Urothelium cell line (cell line): Measurements from ENCODE around the gene MYLK3.
A peak's percentile ranks its signal among the peaks of the same experiment; 100 is the strongest.
"Not testable (repeated sequence)": the region's sequence is repeated elsewhere in the genome, so short reads cannot be mapped to it uniquely, and the experiment has no call there.

Experiments used
- DNase-seq: peaks from one replicate; pipeline ENCODE4 v3.0.0; 2011; ENCODE audit warnings: low spot score, mixed read lengths
- FAIRE-seq: peaks from 2 replicates; lab custom pipeline; 2011; peaks lifted over from hg19 to GRCh38; lab: Jason Lieb, UNC

Gene MYLK3

DNA sequence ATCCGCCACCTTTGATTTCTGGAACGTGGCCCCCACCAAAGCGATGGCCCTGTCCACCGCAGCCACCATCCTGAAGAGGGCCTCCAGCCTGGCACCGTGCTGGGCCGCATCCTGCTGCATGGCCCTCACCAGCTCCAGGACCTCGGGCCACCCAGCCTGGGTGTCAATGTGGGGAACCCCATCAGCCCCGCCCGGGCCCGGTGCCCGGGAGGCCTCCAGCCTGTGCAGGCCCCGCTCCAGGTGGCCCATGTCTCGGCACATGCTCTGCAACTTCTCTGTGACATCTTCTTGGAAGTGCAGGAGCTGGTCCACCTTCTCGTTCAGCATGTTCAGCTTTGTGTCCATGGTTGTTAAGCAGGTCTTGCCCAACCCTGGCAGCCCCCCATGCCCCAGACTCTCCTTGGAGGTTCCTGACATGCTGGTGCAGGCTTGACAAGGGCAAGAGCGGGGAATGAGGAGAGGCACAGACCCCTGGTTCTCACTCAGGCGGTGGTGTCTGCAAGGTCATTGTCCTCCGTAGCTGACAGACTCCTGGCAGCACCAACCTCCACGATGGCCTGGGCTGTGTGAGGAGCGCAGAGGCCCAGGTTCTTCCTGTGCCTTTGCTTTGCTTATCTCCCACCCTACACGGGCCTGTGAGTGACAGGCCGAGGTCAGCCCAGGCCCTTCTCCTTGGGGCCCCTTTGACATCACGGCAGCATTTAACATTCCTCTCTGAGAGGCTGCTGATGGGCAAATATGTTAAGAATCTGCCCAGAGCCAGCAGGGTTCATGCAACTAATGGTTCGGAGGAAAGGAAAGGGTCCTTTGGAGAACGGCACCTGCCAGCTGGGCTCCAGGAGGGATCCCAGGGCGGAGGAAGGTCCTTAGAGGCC lies at the start of gene MYLK3:
MYLK3 (minus strand) TSS at position 568 of the 875 bp plus-strand sequence; CDS start at position 417, 151 bp downstream.
- FAIRE-seq: no peak
- no peak for DNase-seq

DNA sequence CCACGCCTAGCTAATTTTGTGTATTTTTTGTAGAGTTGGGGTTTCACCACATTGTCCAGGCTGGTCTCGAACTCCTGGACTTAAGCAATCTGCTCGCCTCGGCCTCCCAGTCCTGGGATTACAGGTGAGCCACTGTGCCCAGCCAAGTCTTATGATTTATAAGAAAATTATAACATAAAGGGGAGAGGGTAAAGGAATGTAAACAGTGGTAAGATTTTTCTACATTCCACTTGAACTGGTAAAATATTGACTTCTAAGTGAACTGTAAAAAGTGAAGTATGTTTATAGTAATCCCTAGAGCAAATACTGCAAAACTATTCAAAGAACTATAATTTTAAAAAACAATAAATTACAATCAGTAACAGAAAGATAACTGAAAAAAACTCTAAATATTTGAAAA lies 49.4 kb upstream of the MYLK3 start:
- FAIRE-seq: no peak

DNA sequence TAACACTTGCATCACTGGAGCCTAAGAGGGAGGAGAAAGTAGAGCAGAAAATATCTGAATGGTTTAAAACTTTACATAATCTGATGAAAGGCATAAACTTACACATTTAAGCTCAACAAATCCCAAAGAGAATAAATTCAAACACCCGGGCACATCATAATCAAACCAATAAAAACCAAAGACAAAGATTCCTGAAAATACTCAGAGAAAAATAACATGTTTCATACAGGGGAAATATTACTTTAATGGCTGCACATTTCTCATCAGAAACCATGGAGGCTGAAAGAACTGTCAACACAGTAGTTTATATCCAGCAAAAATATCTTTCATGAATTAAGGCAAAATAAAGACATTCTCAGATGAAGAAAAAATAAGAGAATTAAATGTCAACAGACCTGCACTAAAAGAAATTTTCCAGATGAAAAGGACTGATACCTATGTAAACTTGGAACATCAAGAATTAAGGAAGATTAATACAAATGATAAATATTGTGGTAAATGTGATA lies 48.7 kb upstream of the MYLK3 start:
- FAIRE-seq (no peak), DNase-seq (no peak)

More for the DNA sequence above, 49.4 kb upstream of the MYLK3 start:
- DNase-seq: no peak

DNA sequence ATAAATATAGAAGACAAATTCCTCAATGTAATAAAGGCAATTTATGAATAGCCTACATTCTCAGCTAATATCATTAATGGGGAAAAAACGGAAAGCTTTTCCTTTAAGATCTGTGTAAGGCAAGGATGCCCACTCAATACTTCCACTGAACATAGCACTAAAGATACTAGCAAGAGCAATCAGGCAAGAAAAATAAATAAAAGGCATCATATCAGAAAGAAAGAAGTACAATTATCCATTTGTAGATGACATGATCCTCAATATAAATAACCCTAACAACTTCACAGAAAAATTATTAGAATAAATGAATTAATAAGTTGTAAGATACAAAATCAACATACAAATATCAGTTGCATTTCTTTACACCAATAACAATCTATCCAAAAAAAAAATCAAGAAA lies 45.7 kb upstream of the MYLK3 start:
- DNase-seq (no peak), FAIRE-seq (no peak)

DNA sequence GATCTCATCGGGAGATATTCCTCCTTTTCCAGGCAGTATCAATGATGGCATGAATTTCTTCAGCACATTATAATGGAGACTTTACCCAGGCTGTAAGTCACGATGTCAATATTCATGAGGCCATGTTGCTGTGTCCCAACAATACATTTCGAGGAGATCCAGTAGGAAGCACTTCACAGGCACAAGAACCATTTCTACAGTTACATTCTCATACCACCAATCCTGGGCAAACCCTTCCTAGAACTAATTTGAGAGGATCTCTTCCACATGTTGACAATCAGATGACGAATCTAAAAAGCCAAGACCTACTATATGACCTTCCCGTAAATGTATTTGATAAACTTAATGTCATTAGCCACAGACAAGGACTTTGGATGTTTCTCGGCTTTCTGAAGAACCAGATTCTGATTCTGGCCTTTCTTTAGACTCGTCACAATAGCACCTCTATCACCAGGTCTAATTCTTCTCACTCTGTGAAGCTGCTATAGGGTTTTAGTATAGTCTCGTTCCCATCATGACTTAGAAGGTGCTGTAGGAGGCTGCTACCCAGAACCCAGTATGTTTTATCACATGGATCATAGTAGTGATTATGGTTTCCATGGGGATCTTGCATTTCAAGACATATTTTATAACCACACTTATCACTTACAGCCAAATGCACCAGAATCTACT lies 42.6 kb upstream of the MYLK3 start:
- no peak for DNase-seq

DNA sequence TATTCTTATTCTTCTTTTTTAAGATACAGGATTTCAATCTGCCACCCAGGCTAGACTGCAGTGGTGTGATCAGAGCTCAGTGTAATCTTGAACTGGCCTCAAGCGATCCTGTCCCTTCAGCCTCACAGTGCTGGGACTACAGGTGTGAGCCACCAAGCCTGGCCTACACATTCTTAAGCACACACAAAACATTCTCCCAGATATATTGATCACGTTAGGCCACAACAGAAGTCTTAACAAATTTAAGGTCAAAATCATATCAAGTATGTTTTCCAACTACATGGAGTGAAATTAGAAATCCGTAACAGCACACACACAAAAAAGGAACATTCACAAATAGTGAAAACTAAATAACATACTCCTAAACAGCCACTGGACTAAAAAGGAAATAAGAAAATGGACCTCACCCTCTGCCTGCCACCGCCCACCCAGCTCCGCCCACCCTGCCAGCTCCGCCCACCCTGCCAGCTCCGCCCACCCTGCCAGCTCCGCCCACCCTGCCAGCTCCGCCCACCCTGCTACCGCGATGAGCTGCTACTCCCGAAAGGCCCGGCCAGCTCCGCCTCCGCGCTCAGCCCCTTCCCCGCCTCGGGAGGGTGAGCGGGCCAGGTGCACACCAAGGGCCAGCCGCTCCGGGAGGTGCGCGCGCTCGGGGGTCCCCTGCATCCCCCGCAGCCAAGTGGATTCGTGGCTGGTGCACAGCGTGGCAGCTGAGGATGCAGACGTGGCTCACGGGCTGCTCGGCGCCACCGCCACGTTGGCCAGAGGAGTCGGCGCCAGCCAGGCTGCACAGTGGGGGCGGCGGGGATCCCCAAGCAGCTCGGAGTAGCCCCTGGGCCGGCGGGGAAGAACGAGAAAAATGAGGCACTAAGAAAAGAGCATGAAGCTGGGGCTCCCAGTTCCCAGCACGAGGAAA lies 41.6 kb upstream of the MYLK3 start:
- FAIRE-seq (no peak), DNase-seq (no peak)

More for the DNA sequence above, 42.6 kb upstream of the MYLK3 start:
- no peak for FAIRE-seq

DNA sequence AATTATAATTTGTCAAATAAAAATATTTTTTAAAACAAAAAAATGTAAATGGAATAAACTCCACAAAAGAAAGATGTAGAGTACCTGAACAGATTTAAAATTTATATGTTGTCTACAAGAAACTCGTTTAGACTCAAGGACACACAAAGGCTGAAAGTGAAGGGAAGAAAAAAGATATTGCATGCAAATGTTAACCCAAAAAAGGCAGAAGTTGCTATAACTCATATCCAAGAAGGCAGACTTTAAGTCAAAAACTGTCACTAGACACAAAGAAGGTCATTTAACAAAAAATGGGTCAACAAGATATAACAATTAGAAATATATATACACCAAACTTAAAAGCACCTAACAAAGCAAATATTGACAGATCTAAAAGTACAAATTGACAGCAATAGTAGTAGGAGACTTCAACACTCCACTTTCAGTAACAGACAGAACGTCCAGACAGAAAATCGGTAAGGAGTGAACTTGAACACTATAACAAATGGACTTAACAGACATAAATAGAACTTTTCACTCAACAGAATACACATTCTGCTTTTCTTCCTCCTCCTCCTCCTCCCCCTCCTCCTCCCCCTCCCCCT lies 40.8 kb upstream of the MYLK3 start:
- DNase-seq: no peak
- no peak for FAIRE-seq

DNA sequence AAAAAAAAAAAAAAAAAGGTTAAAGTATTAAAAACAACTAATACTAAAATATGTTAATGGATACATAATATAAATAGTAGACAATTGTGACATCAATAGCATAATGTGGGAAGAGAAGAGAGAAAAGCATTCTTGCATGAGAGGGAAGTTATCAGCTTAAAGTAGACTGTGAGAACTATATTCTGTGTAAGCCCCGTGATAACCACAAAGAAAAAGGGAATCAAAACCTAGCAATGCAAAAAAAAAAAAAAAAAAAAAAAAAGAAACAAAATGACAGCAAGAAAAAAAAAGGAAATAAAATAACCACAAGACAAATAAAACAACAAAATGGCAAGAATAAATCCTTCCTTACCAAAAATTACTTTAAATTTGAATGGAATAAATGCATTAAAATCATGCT lies 39.8 kb upstream of the MYLK3 start:
- no peak for FAIRE-seq
- DNase-seq: no peak

DNA sequence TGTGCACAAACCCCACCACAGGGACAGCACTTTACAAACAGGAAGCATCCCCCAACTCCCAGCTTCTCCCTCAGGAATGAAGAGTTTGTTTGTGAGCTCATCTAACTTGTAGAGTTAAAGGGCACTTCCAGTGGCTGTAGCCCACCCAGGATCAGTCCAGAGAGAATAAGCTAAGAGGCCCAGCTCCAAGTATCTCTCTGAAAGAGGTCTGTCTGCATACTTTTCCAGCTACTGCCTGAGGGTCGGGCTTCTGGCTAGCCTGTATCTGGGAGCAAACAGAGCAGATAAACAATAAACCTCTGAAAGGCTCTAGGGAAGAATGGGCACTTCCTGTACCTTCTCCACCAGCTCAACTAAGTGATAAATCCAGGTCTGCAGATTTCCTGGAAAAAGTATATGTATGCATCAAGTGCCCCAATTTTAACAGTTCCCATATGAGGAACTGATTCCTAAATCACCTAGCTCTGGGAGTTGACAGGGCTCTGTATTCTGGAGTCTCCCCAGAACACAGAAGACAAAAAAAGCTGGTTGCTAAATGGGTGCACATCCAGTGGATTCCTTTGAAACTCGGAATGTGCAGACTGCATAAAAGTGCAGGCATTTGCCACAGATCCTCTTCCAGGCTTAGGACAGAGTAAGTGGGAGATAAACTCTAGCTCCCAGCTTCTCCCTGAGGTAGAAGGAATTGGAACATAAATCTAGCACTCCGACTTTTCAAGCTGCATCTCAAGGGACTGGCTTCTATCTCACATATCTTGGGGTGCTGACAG lies 37.1 kb upstream of the MYLK3 start:
- no peak for DNase-seq
- FAIRE-seq: no peak

DNA sequence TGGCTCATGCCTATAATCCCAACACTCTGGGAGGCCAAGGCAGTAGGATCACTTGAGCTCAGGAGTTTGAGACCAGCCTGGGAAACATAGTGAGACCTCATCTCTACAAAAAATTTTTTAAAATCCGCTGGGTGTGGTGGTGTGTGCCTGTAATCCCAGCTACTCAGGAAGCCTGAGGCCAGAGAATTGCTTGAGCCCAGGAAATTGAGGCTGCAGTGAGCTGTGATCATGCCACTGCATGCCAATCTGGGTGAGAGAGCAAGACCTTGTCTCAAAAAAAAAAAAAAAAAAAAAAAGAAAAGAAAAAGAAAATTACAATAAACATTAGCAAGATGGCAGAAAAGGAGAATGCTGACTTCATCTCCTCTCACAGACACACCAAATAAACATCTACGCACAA lies 36.4 kb upstream of the MYLK3 start:
- not testable (repeated sequence) for FAIRE-seq, DNase-seq

DNA sequence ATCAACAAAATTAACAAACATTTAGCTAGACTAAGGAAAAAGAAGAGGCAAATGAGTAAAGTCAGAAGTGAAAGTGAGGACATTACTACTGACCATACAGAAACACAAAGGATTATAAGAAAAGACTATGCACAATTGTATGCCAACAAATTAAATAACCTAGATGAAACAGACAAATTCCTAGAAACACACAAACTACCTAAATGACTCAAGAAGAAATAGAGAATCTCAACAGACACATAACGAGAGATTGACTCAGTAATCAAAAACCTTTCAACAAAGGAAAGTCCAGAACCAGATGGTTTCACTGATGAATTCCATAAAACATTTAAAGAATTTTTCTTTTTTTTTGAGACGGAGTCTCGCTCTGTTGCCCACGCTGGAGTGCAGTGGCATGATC lies 35.7 kb upstream of the MYLK3 start:
- DNase-seq (no peak), FAIRE-seq (no peak)

DNA sequence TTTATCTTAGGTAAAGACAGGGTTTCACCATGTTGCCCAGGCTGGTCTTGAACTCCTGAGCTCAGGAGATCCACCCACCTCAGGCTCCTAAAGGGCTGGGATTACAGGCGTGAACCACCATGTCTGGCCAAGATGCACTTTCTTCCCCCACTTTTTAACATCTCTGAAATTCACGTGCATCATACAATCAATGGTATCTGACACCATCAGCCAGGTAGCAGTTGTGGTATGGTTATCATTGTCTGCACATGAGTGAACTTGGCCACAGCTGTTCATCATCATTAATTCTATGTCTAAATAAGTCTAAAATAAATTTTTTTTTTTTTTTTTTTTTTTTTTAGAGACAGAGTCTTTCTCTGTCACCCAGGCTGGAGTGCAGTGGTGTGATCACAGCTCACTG lies 34.2 kb upstream of the MYLK3 start:
- DNase-seq (no peak), FAIRE-seq (no peak)

DNA sequence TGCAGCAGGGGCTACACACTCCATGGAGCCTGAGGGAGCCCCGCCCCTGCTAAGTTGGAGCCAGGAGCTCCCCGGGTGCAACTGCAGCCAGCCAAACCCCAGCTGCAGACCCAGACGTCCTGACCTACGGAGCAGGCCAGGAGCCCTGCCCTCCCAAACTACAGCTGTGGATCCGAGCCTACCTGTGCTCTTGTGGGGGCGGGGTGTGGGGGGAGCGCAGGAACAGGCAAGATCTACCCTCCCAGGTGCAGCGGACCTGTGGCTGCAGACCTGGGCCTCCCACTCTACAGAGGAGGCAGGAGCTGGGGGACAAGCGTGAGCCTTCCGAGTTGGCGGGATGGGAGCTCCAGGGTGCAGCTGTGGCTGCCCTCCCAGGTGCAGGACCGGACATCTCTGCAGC lies 29.7 kb upstream of the MYLK3 start:
- FAIRE-seq (no peak), DNase-seq (no peak)

DNA sequence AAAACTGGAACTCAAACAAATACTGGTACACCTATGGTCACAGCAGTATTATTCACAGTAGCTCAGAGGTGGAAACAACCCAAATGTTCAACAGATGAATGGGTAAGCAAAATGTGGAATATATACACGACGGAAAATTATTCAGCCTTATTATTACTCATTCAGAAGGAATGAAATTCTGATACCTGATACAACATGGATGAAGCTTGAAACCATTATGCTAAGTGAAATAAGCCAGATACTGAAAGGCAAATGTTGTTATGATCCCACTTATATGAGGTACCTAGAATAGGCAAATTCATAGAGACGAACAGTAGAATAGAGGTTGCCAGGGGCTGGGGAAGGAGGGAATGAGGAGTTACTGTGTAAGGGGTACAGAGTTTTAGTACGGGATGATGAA lies 27.1 kb upstream of the MYLK3 start:
- no peak for FAIRE-seq
- no peak for DNase-seq

DNA sequence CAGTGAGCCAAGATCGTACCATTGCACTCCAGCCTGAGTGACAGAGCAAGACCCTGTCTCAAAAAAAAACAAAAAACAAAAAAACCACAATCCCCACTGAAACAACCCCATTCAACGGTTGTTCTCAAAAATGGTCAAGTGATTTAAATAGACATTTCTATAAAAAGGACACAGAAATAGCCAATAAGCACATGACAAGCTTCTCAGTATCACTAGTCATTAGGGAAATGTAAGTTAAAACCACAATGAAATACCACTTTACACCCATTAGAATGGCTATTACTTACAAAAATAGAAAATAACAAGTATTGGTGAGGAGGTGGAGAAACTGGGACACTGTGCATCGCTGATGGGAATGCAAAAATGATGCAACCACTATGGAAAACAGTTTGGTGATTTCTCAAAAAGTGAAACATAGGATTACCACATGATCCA lies 26.6 kb upstream of the MYLK3 start:
- FAIRE-seq (no peak), DNase-seq (no peak)

DNA sequence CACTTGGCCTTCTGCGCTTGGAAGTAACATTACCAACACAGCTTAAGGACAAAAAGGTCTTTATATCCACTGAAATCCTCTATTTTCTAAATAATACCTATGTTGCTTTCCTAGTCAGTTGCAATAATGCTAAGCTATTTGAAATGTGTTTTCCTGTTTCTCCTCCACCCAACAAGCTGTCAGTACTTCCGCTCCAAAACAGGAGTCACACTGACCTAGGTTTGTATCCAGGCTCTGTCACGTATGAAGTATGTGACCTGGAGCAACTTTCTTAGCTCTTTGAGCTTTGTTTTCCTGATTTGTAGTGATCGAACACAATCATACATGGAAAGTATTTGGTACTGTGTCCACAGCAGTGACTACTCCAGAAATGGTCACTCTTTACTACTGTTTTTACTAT lies 24.3 kb upstream of the MYLK3 start:
- DNase-seq (no peak), FAIRE-seq (no peak)

DNA sequence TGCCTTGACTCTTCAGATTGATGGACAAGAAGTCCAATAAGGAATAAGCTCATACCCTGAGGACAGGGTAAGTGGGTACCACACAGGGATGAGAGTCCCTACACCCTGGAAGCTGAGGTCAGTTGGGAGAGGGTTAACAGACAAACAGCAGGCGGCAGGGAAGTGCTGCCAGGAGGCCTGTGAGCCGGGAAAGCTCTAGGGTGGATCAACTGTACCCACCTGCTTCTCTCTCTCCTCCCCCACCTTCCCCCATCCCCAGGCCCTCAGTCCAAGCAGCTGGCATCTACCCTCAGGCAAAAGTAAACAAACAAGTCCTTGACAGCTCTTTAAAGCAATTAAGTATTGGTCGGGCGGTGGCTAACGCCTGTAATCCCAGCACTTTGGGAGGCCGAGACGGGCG lies 20.7 kb upstream of the MYLK3 start:
- no peak for FAIRE-seq
- no peak for DNase-seq

DNA sequence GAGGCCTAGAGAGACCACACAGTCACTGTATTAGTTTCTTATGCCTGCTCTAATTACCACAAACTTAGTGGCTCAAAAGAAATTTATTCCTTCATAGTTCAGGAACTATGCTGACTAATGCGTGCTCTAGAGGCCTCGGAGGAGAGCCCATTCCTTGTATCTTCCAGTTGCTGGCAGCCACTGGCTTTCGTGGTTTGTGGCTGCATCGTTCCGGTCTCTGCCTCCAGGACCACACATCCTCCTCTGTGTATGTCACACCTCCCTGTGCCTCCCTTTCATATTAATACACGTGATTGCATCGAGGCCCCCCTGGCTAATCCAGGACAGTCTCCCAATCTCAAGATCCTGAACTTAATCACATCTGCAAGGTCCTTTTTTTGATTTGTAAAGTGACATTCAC lies 16.9 kb upstream of the MYLK3 start:
- DNase-seq (peak; percentile 56), FAIRE-seq (no peak)

DNA sequence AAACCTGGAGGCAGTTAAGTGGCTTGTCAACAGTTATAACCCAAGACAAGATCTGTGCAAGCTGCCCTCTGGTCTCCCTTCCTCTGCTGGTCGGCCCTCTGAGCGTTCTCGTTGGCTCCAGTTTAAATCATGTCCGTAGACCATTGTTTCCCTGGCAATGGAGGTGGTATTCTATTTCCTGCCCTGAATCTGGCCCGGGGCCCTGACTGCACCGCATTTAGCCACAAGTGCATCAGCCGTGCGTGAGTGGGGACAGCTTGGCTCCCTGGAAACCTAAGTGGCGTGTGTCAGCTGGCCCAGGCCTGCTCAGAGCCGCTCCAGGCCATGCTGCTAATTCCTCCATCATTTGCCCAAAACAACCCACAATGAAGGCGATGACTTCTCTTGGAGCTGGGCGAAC lies 15.0 kb upstream of the MYLK3 start:
- no peak for DNase-seq
- no peak for FAIRE-seq

DNA sequence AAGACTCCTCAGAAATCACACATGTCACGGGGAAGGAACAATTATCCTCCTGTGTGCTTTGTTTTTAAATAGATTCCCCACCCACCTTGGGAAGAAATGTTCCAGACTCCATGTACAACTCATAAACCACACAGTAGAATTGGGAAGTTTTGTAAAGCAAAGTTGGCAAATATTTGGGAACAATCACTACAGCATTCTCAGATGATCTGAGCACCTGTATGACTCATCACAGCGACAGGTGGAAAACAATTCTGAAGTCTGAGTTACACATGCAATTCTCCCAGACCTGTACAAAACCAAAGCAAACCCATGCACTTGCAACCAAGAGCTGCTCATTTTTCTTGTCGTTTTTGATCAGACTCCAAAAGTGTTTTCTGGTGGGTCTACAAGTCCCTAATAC lies 14.4 kb upstream of the MYLK3 start:
- DNase-seq (no peak), FAIRE-seq (no peak)
